Mesendoderm (in vitro differentiated cells): ENCODE measurements around the gene GYG1.
"Not testable (repeated sequence)": the region's sequence is repeated elsewhere in the genome, so short reads cannot be mapped to it uniquely, and the experiment has no call there.

Experiments
- DNase-seq: peaks from one replicate; pipeline ENCODE4 v3.0.0; 2013
- H2AK5ac ChIP-seq: 2 replicates; pipeline ENCODE4 v1.6.1; 2013; ENCODE audit warnings: low read length, inconsistent platforms
- H2BK120ac ChIP-seq: 2 replicates; pipeline ENCODE4 v1.6.1; 2013; ENCODE audit warnings: low read depth, mild to moderate bottlenecking, low read length, moderate library complexity, mixed read lengths
- H2BK15ac ChIP-seq: replicated peaks from 2 replicates; pipeline ENCODE4 v1.6.1; 2013; ENCODE audit warnings: low read depth, mild to moderate bottlenecking, moderate library complexity
- H2BK5ac ChIP-seq: 2 replicates; pipeline ENCODE4 v1.6.1; 2013; ENCODE audit warnings: low read length, inconsistent platforms
- H3K18ac ChIP-seq: 2 replicates; pipeline ENCODE4 v1.6.1; 2013; ENCODE audit warnings: mild to moderate bottlenecking, low read length, mixed read lengths
- H3K23ac ChIP-seq: one replicate; pipeline ENCODE4 v1.6.1; 2013; ENCODE audit warnings: low read length
- H3K27ac ChIP-seq: 2 replicates; pipeline ENCODE4 v1.5.1; 2013; ENCODE audit warnings: low read depth, mild to moderate bottlenecking, inconsistent platforms, low read length, moderate library complexity
- H3K27me3 ChIP-seq: 2 replicates; pipeline ENCODE4 v1.6.1; 2013; ENCODE audit warnings: low read length, control low read depth, mild to moderate bottlenecking, inconsistent platforms; ENCODE audit not compliant: insufficient read depth, poor library complexity
- H3K36me3 ChIP-seq: 2 replicates; pipeline ENCODE4 v1.6.1; 2013; ENCODE audit warnings: low read length, inconsistent platforms; ENCODE audit not compliant: control insufficient read depth, insufficient read depth
- H3K4ac ChIP-seq: one replicate; pipeline ENCODE4 v1.6.1; 2013; ENCODE audit warnings: low read depth, mild to moderate bottlenecking, low read length, moderate library complexity
- H3K4me1 ChIP-seq: 2 replicates; pipeline ENCODE4 v1.6.1; 2013; ENCODE audit warnings: low read depth, low read length, inconsistent platforms; ENCODE audit not compliant: control insufficient read depth
- H3K4me2 ChIP-seq: 2 replicates; pipeline ENCODE4 v1.6.1; 2013; ENCODE audit warnings: low read length
- H3K4me3 ChIP-seq: 2 replicates; pipeline ENCODE4 v1.5.1; 2013; ENCODE audit warnings: mild to moderate bottlenecking, low read length
- H3K56ac ChIP-seq: one replicate; pipeline ENCODE4 v1.6.1; 2013; ENCODE audit warnings: low read length
- H3K79me1 ChIP-seq: 2 replicates; pipeline ENCODE4 v1.6.1; 2013; ENCODE audit warnings: low read length, inconsistent platforms
- H3K79me2 ChIP-seq: 2 replicates; pipeline ENCODE4 v1.6.1; 2013; ENCODE audit warnings: mild to moderate bottlenecking, low read length; ENCODE audit not compliant: control insufficient read depth, insufficient read depth
- H3K9ac ChIP-seq: 2 replicates; pipeline ENCODE4 v1.6.1; 2013; ENCODE audit warnings: low read length, inconsistent platforms
- H4K5ac ChIP-seq: one replicate; pipeline ENCODE4 v1.6.1; 2013; ENCODE audit warnings: low read length
- H4K8ac ChIP-seq: one replicate; pipeline ENCODE4 v1.6.1; 2013; ENCODE audit warnings: low read depth, mild to moderate bottlenecking, control low read depth, low read length, moderate library complexity
- WGBS: extraction: QIAGEN DNeasy Blood & Tissue Kit; methylation state at CpG from one replicate; pipeline ENCODE4 v1.1.7; 2013; ENCODE audit warnings: low lambda C conversion rate, missing lambda C conversion rate; ENCODE audit not compliant: insufficient coverage; ENCODE audit errors: extremely low coverage; 5-methylcytosine and 5-hydroxymethylcytosine counted together

Gene GYG1

DNA sequence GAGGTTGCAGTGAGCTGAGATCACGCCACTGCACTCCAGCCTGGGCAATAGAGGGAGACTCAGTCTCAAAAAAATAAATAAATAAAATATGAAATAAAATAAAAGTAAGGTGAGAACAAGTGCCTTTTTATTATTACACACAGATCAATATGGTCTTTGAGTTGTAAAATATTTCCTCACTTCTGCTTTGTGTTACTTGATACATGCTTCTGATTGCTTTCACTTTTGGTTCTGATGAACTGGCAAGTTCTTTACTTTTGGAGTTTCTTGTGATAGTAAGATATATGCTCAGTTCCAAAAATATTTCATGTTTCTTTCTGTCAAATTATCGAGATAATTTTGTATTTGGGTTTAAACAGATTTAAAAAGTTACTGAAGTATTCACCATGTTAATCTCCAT lies 16.6 kb upstream of the GYG1 start:
- no peak overlapping the region for H4K8ac ChIP-seq
- no peak overlapping the region for H3K9ac ChIP-seq
- no peak overlapping the region for H3K23ac ChIP-seq
- H3K4me1 ChIP-seq: no peaks in the 10 kb centered on the region
- no peak overlapping the region for H3K4me3 ChIP-seq
- H2AK5ac ChIP-seq: no peak overlapping the region
- no peaks in the 10 kb centered on the region for H3K27me3 ChIP-seq
- H2BK120ac ChIP-seq: no peak overlapping the region
- H3K18ac ChIP-seq: no peak overlapping the region
- H3K4me2 ChIP-seq: no peak overlapping the region
- no peak for DNase-seq
- no peaks in the 10 kb centered on the region for H3K79me2 ChIP-seq
- no peak overlapping the region for H3K56ac ChIP-seq
- no peak overlapping the region for H2BK5ac ChIP-seq
- no peak overlapping the region for H3K27ac ChIP-seq
- no peak overlapping the region for H2BK15ac ChIP-seq
- no peak overlapping the region for H4K5ac ChIP-seq
- H3K4ac ChIP-seq: no peak overlapping the region
- WGBS: no CpG with 5 or more reads among the region's 2 CpGs
- no peaks in the 10 kb centered on the region for H3K79me1 ChIP-seq
- no peaks in the 10 kb centered on the region for H3K36me3 ChIP-seq

DNA sequence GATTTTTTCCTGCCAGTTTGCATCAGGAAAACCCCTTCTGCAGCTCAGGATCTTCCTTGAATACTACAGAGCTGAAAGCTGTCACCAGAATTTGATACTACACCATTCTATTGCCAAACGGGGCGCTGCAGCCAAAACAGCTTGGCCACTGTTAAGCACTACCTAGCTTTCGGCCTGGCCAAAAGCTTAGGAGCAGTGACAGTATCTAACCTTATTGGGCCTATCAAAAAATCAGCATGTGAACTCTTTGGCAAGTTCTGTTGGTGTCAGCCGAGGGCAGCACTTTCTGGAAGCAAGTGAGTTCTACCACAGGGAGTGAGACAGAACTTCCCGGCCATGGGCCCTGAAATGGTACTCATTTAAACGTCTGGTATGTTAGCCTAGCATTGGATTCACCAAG lies 16.1 kb upstream of the GYG1 start:
- no peak overlapping the region for H3K4me3 ChIP-seq
- DNase-seq: peak; percentile 23

DNA sequence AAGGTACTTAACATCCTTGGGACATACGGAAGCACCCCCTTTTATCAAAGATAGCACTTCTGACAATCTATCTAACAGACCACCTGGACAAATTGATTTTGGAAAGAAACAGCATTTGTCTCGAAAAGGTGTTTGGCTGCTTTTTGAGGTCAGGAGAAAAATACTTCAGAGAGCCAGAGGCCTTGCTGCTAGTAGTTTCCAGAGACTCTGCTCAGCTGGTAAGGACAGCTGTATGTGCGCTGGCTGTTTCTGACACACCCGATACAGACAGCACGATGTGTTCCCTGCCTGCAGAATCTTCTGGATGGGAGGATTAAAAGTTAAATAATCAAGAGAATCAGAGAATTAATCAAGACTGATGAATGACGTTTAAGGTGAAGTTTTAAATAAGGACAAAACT lies 15.6 kb upstream of the GYG1 start:
- Histone ChIP-seq H3K56ac (no peak overlapping the region), H3K27me3 (no peaks in the 10 kb centered on the region), H2AK5ac (no peak overlapping the region), H2BK15ac (no peak overlapping the region), H3K27ac (no peak overlapping the region), H2BK5ac (no peak overlapping the region), H3K79me1 (no peaks in the 10 kb centered on the region), H3K4me3 (no peak overlapping the region), H3K36me3 (no peaks in the 10 kb centered on the region), H3K9ac (no peak overlapping the region), H2BK120ac (no peak overlapping the region), H3K4me1 (no peaks in the 10 kb centered on the region), H3K23ac (no peak overlapping the region), H3K79me2 (no peaks in the 10 kb centered on the region), H4K5ac (no peak overlapping the region), H3K4ac (no peak overlapping the region), H3K18ac (no peak overlapping the region), H3K4me2 (no peak overlapping the region), H4K8ac (no peak overlapping the region)
- no peak for DNase-seq
- WGBS: no CpG with 5 or more reads among the region's 6 CpGs

More for the DNA sequence above, 16.1 kb upstream of the GYG1 start:
- no CpG with 5 or more reads among the region's 6 CpGs for WGBS
- Histone ChIP-seq H3K4me2 (no peak overlapping the region), H3K23ac (no peak overlapping the region), H3K4me1 (no peaks in the 10 kb centered on the region), H4K5ac (no peak overlapping the region), H3K4ac (no peak overlapping the region), H3K79me2 (no peaks in the 10 kb centered on the region), H3K27me3 (no peaks in the 10 kb centered on the region), H3K9ac (no peak overlapping the region), H3K18ac (no peak overlapping the region), H3K36me3 (no peaks in the 10 kb centered on the region), H3K79me1 (no peaks in the 10 kb centered on the region), H4K8ac (no peak overlapping the region), H2AK5ac (no peak overlapping the region), H3K27ac (no peak overlapping the region), H2BK120ac (no peak overlapping the region), H2BK15ac (no peak overlapping the region), H3K56ac (no peak overlapping the region), H2BK5ac (no peak overlapping the region)

DNA sequence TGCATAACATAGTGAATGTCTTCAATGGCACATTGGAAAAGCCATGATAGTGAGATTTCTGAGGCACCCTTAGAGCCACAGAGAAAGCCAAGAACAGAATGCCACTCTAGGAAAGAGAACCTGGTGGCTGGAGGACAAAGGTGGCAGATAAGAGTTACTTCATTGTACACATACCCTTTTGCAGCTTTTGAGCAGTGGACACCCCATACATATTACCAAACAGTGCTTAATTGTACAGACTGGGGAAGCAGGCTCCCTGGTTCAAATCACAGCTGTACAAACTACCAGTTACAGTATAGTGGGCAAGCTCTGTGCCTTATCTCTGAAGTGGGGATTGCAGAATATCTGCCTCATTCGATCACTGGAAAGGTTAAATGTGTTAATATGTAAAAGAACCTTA lies 10.1 kb upstream of the GYG1 start:
- Histone ChIP-seq H2AK5ac (no peak overlapping the region), H3K36me3 (no peaks in the 10 kb centered on the region), H3K4me1 (no peaks in the 10 kb centered on the region), H3K9ac (no peak overlapping the region), H2BK5ac (no peak overlapping the region), H2BK15ac (no peak overlapping the region), H3K23ac (no peak overlapping the region), H4K5ac (no peak overlapping the region), H3K18ac (no peak overlapping the region), H3K79me2 (no peaks in the 10 kb centered on the region), H4K8ac (no peak overlapping the region), H3K56ac (no peak overlapping the region), H3K27ac (no peak overlapping the region), H3K4ac (no peak overlapping the region), H3K79me1 (no peaks in the 10 kb centered on the region), H3K4me3 (no peak overlapping the region), H3K4me2 (no peak overlapping the region), H2BK120ac (no peak overlapping the region), H3K27me3 (no peaks in the 10 kb centered on the region)
- no peak for DNase-seq
- no CpG with 5 or more reads among the region's 1 CpG for WGBS

DNA sequence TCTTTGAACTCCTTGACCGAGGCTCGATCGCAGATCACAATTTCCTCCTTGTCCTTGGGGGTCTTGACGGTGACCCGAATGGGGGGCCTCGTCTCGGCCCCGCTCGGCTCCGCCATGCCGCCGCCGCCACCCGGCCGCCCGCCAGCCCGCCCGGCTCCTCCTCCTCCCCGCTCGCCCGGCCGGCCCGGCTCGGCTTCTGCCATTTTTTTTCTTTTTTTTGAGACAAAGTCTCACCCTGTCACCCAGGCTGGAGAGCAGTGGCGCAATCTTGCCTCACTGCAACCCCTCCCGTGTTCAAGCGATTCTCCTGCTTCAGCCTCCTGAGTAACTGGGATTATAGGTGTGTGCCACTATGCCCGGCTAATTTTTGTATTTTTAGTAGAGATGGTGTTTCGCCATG lies 3.8 kb upstream of the GYG1 start:
- not testable (repeated sequence) for H3K27me3 ChIP-seq, H3K4me1 ChIP-seq, H3K9ac ChIP-seq, H3K18ac ChIP-seq, H3K4ac ChIP-seq, H3K27ac ChIP-seq, H3K79me2 ChIP-seq, H2BK5ac ChIP-seq, H2AK5ac ChIP-seq, H3K4me3 ChIP-seq, H4K5ac ChIP-seq, H3K36me3 ChIP-seq, H3K56ac ChIP-seq, H3K23ac ChIP-seq, DNase-seq, H2BK15ac ChIP-seq, H4K8ac ChIP-seq, H3K79me1 ChIP-seq, H3K4me2 ChIP-seq, H2BK120ac ChIP-seq
- no CpG with 5 or more reads among the region's 29 CpGs for WGBS

DNA sequence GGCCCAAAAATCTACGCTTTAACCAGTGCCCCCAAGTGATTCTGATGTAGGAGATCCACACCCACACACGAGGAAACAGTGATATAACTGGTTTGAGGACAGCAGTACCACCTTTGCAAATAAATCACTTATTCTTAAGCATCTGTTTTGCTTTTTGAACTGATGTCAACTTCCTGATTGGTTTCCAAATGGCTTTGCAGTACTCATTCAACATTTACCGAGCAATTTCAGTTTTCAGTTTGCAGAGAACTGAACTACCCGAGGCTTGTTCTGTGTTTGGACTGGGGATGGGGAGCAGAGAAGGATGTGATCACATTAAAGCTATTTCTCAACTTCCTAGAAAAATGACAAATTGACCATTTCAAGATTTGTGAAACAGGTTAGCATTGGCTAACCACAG lies 1.1 kb upstream of the GYG1 start:
- H2BK15ac ChIP-seq: no peak overlapping the region
- H3K56ac ChIP-seq: no peak overlapping the region
- no peaks in the 10 kb centered on the region for H3K79me2 ChIP-seq
- H2BK120ac ChIP-seq: no peak overlapping the region
- no peaks in the 10 kb centered on the region for H3K36me3 ChIP-seq
- DNase-seq: no peak
- H3K79me1 ChIP-seq: no peaks in the 10 kb centered on the region
- H2AK5ac ChIP-seq: no peak overlapping the region
- no peak overlapping the region for H2BK5ac ChIP-seq
- no peak overlapping the region for H3K4me2 ChIP-seq
- no peaks in the 10 kb centered on the region for H3K4me1 ChIP-seq
- no peak overlapping the region for H3K27ac ChIP-seq
- H3K27me3 ChIP-seq: no peaks in the 10 kb centered on the region
- no CpG with 5 or more reads among the region's 4 CpGs for WGBS
- H3K4me3 ChIP-seq: no peak overlapping the region
- no peak overlapping the region for H3K18ac ChIP-seq
- H4K8ac ChIP-seq: no peak overlapping the region
- no peak overlapping the region for H3K9ac ChIP-seq
- no peak overlapping the region for H4K5ac ChIP-seq
- H3K23ac ChIP-seq: no peak overlapping the region
- no peak overlapping the region for H3K4ac ChIP-seq
